ENCODE results near the gene RAB9A.
"Not testable (repeated sequence)": the region's sequence is repeated elsewhere in the genome, so short reads cannot be mapped to it uniquely, and the experiment has no call there.

RAB9A gene

GRCh38 chrX:13661735-13662288 lies 27.1 kb upstream of the RAB9A start:
- DNase-seq (no peak), ATAC-seq (no peak)
- no peak overlapping the region for H3K4me3 Mint-ChIP-seq
- peaks cover 22% of the 10 kb centered on the region for H3K4me1 Mint-ChIP-seq
- no peak overlapping the region for H3K27ac Mint-ChIP-seq
- no peaks in the 10 kb centered on the region for H3K27me3 Mint-ChIP-seq
- H3K9me3 Mint-ChIP-seq, result no peaks in the 10 kb centered on the region

GRCh38 chrX:13662355-13662791 lies 26.6 kb upstream of the RAB9A start:
- H3K9me3 Mint-ChIP-seq, result no peaks in the 10 kb centered on the region

GRCh38 chrX:13664020-13664419 lies 24.9 kb upstream of the RAB9A start:
- no peak for ATAC-seq
- Mint-ChIP-seq H3K27me3 (no peaks in the 10 kb centered on the region), H3K4me3 (no peak overlapping the region), H3K4me1 (peaks cover 18% of the 10 kb centered on the region), H3K9me3 (no peaks in the 10 kb centered on the region), H3K27ac (peak overlapping the region in 1 of 2 donors; percentile 12)
- no peak for DNase-seq

More at GRCh38 chrX:13662355-13662791, 26.6 kb upstream of the RAB9A start:
- no peak for DNase-seq
- Mint-ChIP-seq H3K27ac (no peak overlapping the region), H3K4me3 (no peak overlapping the region), H3K27me3 (no peaks in the 10 kb centered on the region), H3K4me1 (peaks cover 25% of the 10 kb centered on the region)
- ATAC-seq, result no peak

- H3K27ac Mint-ChIP-seq, result no peak overlapping the region
- no peaks in the 10 kb centered on the region for H3K9me3 Mint-ChIP-seq
- peaks cover 37% of the 10 kb centered on the region for H3K4me1 Mint-ChIP-seq
- no peak for DNase-seq
- no peak for ATAC-seq
- no peak overlapping the region for H3K4me3 Mint-ChIP-seq
- H3K27me3 Mint-ChIP-seq, result no peaks in the 10 kb centered on the region
Observed at GRCh38 chrX:13666836-13667235, 22.1 kb upstream of the RAB9A start.

GRCh38 chrX:13667919-13668318 lies 21.0 kb upstream of the RAB9A start:
- no peak for ATAC-seq
- Mint-ChIP-seq H3K4me1 (peaks cover 27% of the 10 kb centered on the region), H3K27ac (no peak overlapping the region), H3K9me3 (no peaks in the 10 kb centered on the region), H3K4me3 (no peak overlapping the region), H3K27me3 (no peaks in the 10 kb centered on the region)
- no peak for DNase-seq

GRCh38 chrX:13669246-13669737 lies 19.6 kb upstream of the RAB9A start:
- peaks cover 27% of the 10 kb centered on the region for H3K4me1 Mint-ChIP-seq
- peak; percentile 94 for ATAC-seq
- H3K27me3 Mint-ChIP-seq, result no peaks in the 10 kb centered on the region

GRCh38 chrX:13669755-13670154 lies 19.2 kb upstream of the RAB9A start:
- Mint-ChIP-seq H3K4me1 (peaks cover 27% of the 10 kb centered on the region), H3K4me3 (peak overlapping the region; percentile 49 to 68), H3K27ac (peak overlapping the region; percentile 87 to 92)
- DNase-seq, H3K9me3 Mint-ChIP-seq, ATAC-seq, H3K27me3 Mint-ChIP-seq: not testable (repeated sequence)

More at GRCh38 chrX:13669246-13669737, 19.6 kb upstream of the RAB9A start:
- peak overlapping the region; percentile 87 to 92 for H3K27ac Mint-ChIP-seq
- peak overlapping the region; percentile 49 to 68 for H3K4me3 Mint-ChIP-seq
- DNase-seq, result peak; percentile 33 to 71
- H3K9me3 Mint-ChIP-seq, result no peaks in the 10 kb centered on the region

- Mint-ChIP-seq H3K4me3 (peak overlapping the region in 1 of 2 donors; percentile 68), H3K4me1 (peaks cover 27% of the 10 kb centered on the region), H3K27me3 (no peaks in the 10 kb centered on the region), H3K27ac (no peak overlapping the region), H3K9me3 (no peaks in the 10 kb centered on the region)
- no peak for ATAC-seq
- DNase-seq, result no peak
Observed at GRCh38 chrX:13670197-13670596, 18.7 kb upstream of the RAB9A start.

GRCh38 chrX:13673016-13673415 lies 15.9 kb upstream of the RAB9A start:
- Mint-ChIP-seq H3K27ac (no peak overlapping the region), H3K9me3 (no peaks in the 10 kb centered on the region), H3K4me3 (no peak overlapping the region), H3K4me1 (peaks cover 23% of the 10 kb centered on the region), H3K27me3 (no peaks in the 10 kb centered on the region)
- ATAC-seq (no peak), DNase-seq (no peak)

- DNase-seq (no peak), ATAC-seq (no peak)
- no peaks in the 10 kb centered on the region for H3K27me3 Mint-ChIP-seq
- no peak overlapping the region for H3K27ac Mint-ChIP-seq
- H3K9me3 Mint-ChIP-seq, result no peaks in the 10 kb centered on the region
- no peak overlapping the region for H3K4me3 Mint-ChIP-seq
- H3K4me1 Mint-ChIP-seq, result no peaks in the 10 kb centered on the region
Observed at GRCh38 chrX:13676885-13677284, 12.0 kb upstream of the RAB9A start.

- not testable (repeated sequence) for H3K9me3 Mint-ChIP-seq, H3K27ac Mint-ChIP-seq, DNase-seq, H3K4me1 Mint-ChIP-seq, ATAC-seq, H3K4me3 Mint-ChIP-seq, H3K27me3 Mint-ChIP-seq
Observed at GRCh38 chrX:13679700-13680099, 9.2 kb upstream of the RAB9A start.

- H3K9me3 Mint-ChIP-seq, result no peaks in the 10 kb centered on the region
- no peaks in the 10 kb centered on the region for H3K27me3 Mint-ChIP-seq
- DNase-seq, result no peak
- H3K4me3 Mint-ChIP-seq, result no peak overlapping the region
- peaks cover 20% of the 10 kb centered on the region for H3K4me1 Mint-ChIP-seq
- no peak for ATAC-seq
- H3K27ac Mint-ChIP-seq, result no peak overlapping the region
Observed at GRCh38 chrX:13681595-13681994, 7.3 kb upstream of the RAB9A start.

GRCh38 chrX:13684361-13684760 lies 4.6 kb upstream of the RAB9A start:
- peaks cover 36% of the 10 kb centered on the region for H3K4me1 Mint-ChIP-seq
- ATAC-seq, result no peak
- H3K27me3 Mint-ChIP-seq, result no peaks in the 10 kb centered on the region
- DNase-seq, result no peak
- H3K27ac Mint-ChIP-seq, result peak overlapping the region in 1 of 2 donors; percentile 50
- no peak overlapping the region for H3K4me3 Mint-ChIP-seq
- H3K9me3 Mint-ChIP-seq, result no peaks in the 10 kb centered on the region

GRCh38 chrX:13685126-13685763 lies 3.7 kb upstream of the RAB9A start:
- peaks cover 38% of the 10 kb centered on the region for H3K4me1 Mint-ChIP-seq
- peak overlapping the region in 1 of 2 donors; percentile 38 for H3K4me3 Mint-ChIP-seq
- peak overlapping the region; percentile 87 to 93 for H3K27ac Mint-ChIP-seq
- H3K27me3 Mint-ChIP-seq, result no peaks in the 10 kb centered on the region
- H3K9me3 Mint-ChIP-seq, result no peaks in the 10 kb centered on the region
- ATAC-seq (no peak), DNase-seq (no peak)

GRCh38 chrX:13687203-13687602 lies 1.7 kb upstream of the RAB9A start:
- Mint-ChIP-seq H3K9me3 (no peaks in the 10 kb centered on the region), H3K27me3 (no peaks in the 10 kb centered on the region), H3K4me3 (peak overlapping the region; percentile 36 to 93), H3K27ac (peak overlapping the region; percentile 100), H3K4me1 (peaks cover 56% of the 10 kb centered on the region)
- ATAC-seq (peak; percentile 53), DNase-seq (peak in 1 of 2 donors; percentile 9)

- Mint-ChIP-seq H3K4me3 (peak overlapping the region; percentile 90 to 93), H3K27me3 (no peaks in the 10 kb centered on the region), H3K27ac (peak overlapping the region; percentile 100), H3K9me3 (no peaks in the 10 kb centered on the region), H3K4me1 (peaks cover 69% of the 10 kb centered on the region)
- peak; percentile 10 to 29 for DNase-seq
- peak; percentile 60 for ATAC-seq
Observed at GRCh38 chrX:13688384-13688957, 457 bp upstream of the RAB9A start.

Measured in stimulated activated naive CD8-positive, alpha-beta T cell treated with anti-CD3 and anti-CD28 coated beads, Interleukin-15, amount 100 ng/mL, for 72 hours (primary cell).